Peyer's patch (tissue), 4 donors: ENCODE data around the gene PRR5. TPM values are rescaled to one million over a fixed set of nuclear protein-coding genes. Genes with fewer than 3 reads are reported as not detected.
"Not testable (repeated sequence)": the region's sequence is repeated elsewhere in the genome, so short reads cannot be mapped to it uniquely, and the experiment has no call there.

Experiments used
- DNase-seq, 3 donors: peaks; one replicate each; pipeline ENCODE4 v3.0.0-alpha.2; 2017 to 2019
- H3K27ac ChIP-seq, 4 donors: fragments of 200-600 bp; sonication (generic); one replicate each; pipeline ENCODE4 v1.5.1; 2016 to 2019
- H3K27me3 ChIP-seq, 2 donors: fragments of 200-600 bp; sonication (generic); one replicate each; pipeline ENCODE4 v1.5.1; 2019
- H3K36me3 ChIP-seq, 3 donors: fragments of 200-600 bp; sonication (generic); one replicate each; pipeline ENCODE4 v1.5.1; 2016 to 2019
- H3K4me1 ChIP-seq, 4 donors: fragments of 200-600 bp; sonication (generic); one replicate each; pipeline ENCODE4 v1.5.1; 2016 to 2019
- H3K4me3 ChIP-seq, 4 donors: fragments of 200-600 bp; sonication (generic); 1 replicate in 3 of 4; 2 replicates in 1 of 4; pipeline ENCODE4 v1.5.1; 2016 to 2019; ENCODE audit warnings: mild to moderate bottlenecking in 1 of 4
- H3K9me3 ChIP-seq, 4 donors: fragments of 200-600 bp; sonication (generic); one replicate each; pipeline ENCODE4 v1.5.1; 2016 to 2019; ENCODE audit warnings: mild to moderate bottlenecking in 1 of 4
- POLR2A ChIP-seq, 2 donors: fragments of 450-650 bp; IDR thresholded peaks; one replicate each; pipeline ENCODE4 v1.5.1; 2017; ENCODE audit warnings: antibody characterized with exemption in 2 of 2, mild to moderate bottlenecking in 2 of 2, moderate library complexity in 2 of 2
- total RNA-seq, 4 donors: library from RNA; depleted of rRNA; stranded (reverse); fragments of >200 nt; gene quantifications; one replicate each; pipeline ENCODE4 v1.1.0, GENCODE V29; 2016
- TF ChIP-seq, protein P1 (sequence below), 6 experiments: fragments of 450-650 bp in 4 of 6; fragments of 200-600 bp in 2 of 6; sonication (generic) in 1 of 6; IDR thresholded peaks; one replicate each; pipeline ENCODE4 v1.5.1; 2017 to 2019; ENCODE audit warnings: antibody characterized with exemption in 6 of 6, mild to moderate bottlenecking in 3 of 6, moderate library complexity in 1 of 6

PRR5 gene
- total RNA-seq, 4 donors from 2014 or later = 20.6 to 84.3 (median 51.0) TPM

DNA sequence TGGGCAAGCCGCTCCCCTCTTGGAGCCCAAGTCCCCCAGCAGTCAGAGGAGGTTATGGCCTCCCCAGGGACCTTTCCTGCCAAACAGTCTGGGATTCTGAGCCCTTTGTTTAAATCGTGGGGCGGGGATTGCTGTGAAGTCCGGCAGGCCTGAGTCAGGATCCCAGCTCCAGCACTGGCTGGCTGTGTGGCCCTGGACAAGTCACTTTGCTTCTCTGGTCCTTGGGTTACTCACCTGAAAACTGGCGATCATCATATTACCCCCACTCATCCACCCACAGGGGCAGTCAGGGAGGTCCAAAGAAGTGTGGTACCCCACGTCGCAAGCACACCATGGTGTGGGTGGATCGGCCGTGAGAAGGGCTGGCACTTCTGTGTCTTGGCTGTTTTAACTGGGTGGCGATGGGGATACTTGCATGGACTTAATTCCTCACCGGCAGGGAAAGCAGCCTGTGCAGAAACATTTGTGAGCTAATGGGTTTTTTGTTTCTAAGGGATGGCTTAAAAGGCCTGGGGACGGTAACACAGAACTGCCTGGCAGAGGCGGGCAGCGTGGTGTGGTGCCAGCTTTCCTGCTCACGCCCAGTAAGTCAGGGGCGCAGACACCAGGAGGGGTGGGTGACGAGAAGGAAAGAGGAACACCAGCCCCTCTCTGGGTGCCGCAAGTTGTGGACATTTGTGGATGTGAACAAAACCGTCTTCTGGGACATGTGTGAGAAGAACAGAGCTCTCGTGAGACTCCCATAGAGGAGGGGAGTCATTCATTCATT, 31.6 kb upstream of the PRR5 start:
- H3K9me3 ChIP-seq = no peaks in the 10 kb centered on the region
- peak in 1 of 3 donors; percentile 28 for DNase-seq
- no peak overlapping the region for H3K4me3 ChIP-seq
- H3K36me3 ChIP-seq = no peaks in the 10 kb centered on the region
- peaks cover 0 to 16% (median 4%) of the 10 kb centered on the region in 4 donors for H3K4me1 ChIP-seq
- no peak for TF ChIP-seq POLR2A (IDR thresholded peaks at IDR 0.05)
- TF ChIP-seq, protein P1, sequence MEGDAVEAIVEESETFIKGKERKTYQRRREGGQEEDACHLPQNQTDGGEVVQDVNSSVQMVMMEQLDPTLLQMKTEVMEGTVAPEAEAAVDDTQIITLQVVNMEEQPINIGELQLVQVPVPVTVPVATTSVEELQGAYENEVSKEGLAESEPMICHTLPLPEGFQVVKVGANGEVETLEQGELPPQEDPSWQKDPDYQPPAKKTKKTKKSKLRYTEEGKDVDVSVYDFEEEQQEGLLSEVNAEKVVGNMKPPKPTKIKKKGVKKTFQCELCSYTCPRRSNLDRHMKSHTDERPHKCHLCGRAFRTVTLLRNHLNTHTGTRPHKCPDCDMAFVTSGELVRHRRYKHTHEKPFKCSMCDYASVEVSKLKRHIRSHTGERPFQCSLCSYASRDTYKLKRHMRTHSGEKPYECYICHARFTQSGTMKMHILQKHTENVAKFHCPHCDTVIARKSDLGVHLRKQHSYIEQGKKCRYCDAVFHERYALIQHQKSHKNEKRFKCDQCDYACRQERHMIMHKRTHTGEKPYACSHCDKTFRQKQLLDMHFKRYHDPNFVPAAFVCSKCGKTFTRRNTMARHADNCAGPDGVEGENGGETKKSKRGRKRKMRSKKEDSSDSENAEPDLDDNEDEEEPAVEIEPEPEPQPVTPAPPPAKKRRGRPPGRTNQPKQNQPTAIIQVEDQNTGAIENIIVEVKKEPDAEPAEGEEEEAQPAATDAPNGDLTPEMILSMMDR (IDR thresholded peaks at IDR 0.05) = no peak
- H3K27me3 ChIP-seq = peaks cover 0 to 4% of the 10 kb centered on the region in 2 donors
- no peak overlapping the region for H3K27ac ChIP-seq

DNA sequence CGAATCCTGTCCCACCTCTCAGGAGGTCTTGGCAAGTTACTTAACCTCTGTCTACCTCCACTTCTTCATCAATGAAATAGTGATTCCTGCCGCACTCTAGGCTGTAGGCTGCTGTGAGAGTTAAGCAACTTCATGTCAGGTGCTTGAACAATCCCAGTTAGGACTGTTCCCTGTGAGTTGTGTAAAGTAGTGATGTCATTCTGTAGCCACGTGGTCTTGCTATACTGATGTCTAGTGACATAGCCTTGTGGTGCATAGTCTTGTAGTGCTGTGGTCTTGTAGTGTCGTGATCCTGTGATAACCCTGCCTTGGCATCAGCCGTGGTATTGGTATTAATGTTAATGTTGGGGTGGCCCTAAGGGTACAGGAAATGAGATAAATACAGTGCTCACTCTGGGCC, 30.3 kb upstream of the PRR5 start:
- H3K36me3 ChIP-seq = no peaks in the 10 kb centered on the region
- no peak overlapping the region for H3K27ac ChIP-seq
- H3K9me3 ChIP-seq = no peaks in the 10 kb centered on the region
- peaks cover 0 to 4% of the 10 kb centered on the region in 2 donors for H3K27me3 ChIP-seq
- TF ChIP-seq, protein P1 (IDR thresholded peaks at IDR 0.05) = no peak
- no peak for TF ChIP-seq POLR2A (IDR thresholded peaks at IDR 0.05)
- DNase-seq = no peak
- H3K4me1 ChIP-seq = peaks cover 0 to 21% (median 4%) of the 10 kb centered on the region in 4 donors
- H3K4me3 ChIP-seq = no peak overlapping the region

DNA sequence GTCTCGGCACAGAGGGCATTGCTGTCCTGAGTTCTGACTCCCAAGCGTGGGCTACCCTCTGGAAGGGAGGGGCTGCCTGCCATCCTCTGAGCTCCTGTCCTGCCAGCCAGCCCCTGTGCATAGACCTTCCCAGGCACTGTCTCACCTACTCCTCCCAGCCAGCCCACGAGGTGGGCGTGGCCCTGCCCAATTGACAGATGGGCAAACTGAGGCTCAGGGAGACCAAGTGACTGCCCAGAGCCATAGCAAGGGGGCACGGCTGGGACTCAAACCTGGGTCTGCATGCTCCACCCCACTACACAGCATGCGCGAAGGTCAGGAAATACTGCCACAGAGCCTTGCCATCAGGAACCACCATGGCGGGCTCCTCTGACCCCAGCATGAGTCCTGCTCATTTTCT, 29.4 kb upstream of the PRR5 start:
- no peak overlapping the region for H3K4me3 ChIP-seq
- H3K9me3 ChIP-seq = no peaks in the 10 kb centered on the region
- peaks cover 0 to 4% of the 10 kb centered on the region in 2 donors for H3K27me3 ChIP-seq
- DNase-seq = peak in 1 of 3 donors; percentile 27
- TF ChIP-seq, protein P1 (IDR thresholded peaks at IDR 0.05) = no peak
- no peak for TF ChIP-seq POLR2A (IDR thresholded peaks at IDR 0.05)
- no peaks in the 10 kb centered on the region for H3K36me3 ChIP-seq
- no peak overlapping the region for H3K27ac ChIP-seq
- peaks cover 0 to 30% (median 5%) of the 10 kb centered on the region in 4 donors for H3K4me1 ChIP-seq

DNA sequence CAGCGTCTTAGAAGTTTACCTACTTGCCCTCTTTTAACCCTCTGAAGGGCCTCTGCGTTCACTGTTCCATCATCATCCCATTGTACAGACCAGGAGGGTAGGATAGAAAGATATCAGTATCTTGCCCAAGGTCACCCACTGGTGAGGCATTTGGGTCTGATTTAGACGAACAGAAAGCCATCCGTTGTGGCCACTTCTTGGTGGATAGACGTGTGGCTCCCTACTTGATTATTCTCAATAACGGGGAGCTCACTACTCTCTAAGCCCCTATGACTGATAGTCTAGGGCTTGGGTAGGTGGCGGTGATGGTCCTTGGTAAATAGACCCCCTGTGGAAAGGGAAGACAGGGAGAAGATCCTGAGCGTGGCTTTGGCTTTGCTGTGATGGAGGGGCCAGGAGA, 28.6 kb upstream of the PRR5 start:
- no peaks in the 10 kb centered on the region for H3K9me3 ChIP-seq
- peaks cover 0 to 35% (median 5%) of the 10 kb centered on the region in 4 donors for H3K4me1 ChIP-seq
- no peak overlapping the region for H3K4me3 ChIP-seq
- no peak overlapping the region for H3K27ac ChIP-seq
- no peaks in the 10 kb centered on the region for H3K27me3 ChIP-seq
- no peaks in the 10 kb centered on the region for H3K36me3 ChIP-seq
- TF ChIP-seq, protein P1 (IDR thresholded peaks at IDR 0.05) = no peak
- no peak for TF ChIP-seq POLR2A (IDR thresholded peaks at IDR 0.05)
- peak in 1 of 3 donors; percentile 13 for DNase-seq

DNA sequence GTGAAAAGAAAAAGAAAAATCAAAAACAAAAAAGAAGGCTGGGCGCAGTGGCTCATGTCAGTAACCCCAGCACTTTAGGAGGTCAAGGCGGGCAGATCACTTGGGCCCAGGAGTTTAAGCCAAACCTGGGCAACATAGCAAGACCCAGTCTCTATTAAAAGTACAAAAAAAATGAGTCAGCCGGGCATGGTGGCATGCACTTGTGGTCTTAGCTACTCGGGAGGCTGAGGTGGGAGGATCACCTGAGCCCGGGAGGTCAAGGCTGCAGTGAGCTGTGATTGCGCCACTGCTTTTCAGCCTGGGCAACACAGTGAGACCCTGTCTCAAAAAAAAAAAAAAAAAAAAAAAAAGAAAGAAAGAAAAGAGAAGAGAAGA, 26.0 kb upstream of the PRR5 start:
- H3K9me3 ChIP-seq, H3K27me3 ChIP-seq, DNase-seq, H3K36me3 ChIP-seq, H3K4me3 ChIP-seq: not testable (repeated sequence)
- Histone ChIP-seq H3K27ac (peak overlapping the region in 1 of 4 donors; percentile 80), H3K4me1 (peaks cover 0 to 20% (median 2%) of the 10 kb centered on the region in 4 donors)
